Peyer's patch (tissue), 4 donors: ENCODE results near the gene NFKBIB.

Experiments used
- CTCF ChIP-seq, 6 experiments: fragments of 450-650 bp in 4 of 6; fragments of 200-600 bp in 2 of 6; sonication (generic) in 1 of 6; IDR thresholded peaks; one replicate each; pipeline ENCODE4 v1.5.1; 2017 to 2019; ENCODE audit warnings: antibody characterized with exemption in 6 of 6, mild to moderate bottlenecking in 3 of 6, moderate library complexity in 1 of 6
- POLR2A ChIP-seq, 2 donors: fragments of 450-650 bp; IDR thresholded peaks; one replicate each; pipeline ENCODE4 v1.5.1; 2017; ENCODE audit warnings: antibody characterized with exemption in 2 of 2, mild to moderate bottlenecking in 2 of 2, moderate library complexity in 2 of 2

- TF ChIP-seq POLR2A (IDR thresholded peaks at IDR 0.05): no peak
- peak in 1 of 6 experiments; percentile 1 for TF ChIP-seq CTCF (IDR thresholded peaks at IDR 0.05)
Observed at GRCh38 chr19:38900202-38900629, 447 bp downstream of the NFKBIB start.
